Heart right ventricle (tissue), 16 donors: ENCODE data around the gene POGZ. TPM values are rescaled to one million over a fixed set of nuclear protein-coding genes. Genes with fewer than 3 reads are reported as not detected.
"Not testable (repeated sequence)": the region's sequence is repeated elsewhere in the genome, so short reads cannot be mapped to it uniquely, and the experiment has no call there.

Source experiments
- ATAC-seq, 8 donors: fragments of 200-7000 bp; cut with Tn5 transposase; one replicate each; pipeline ENCODE4 v1.9.1; 2020; ENCODE audit warnings: mild to moderate bottlenecking in 8 of 8, moderate library complexity in 8 of 8, moderate number of reproducible peaks in 1 of 8
- DNase-seq, 2 donors: peaks; one replicate each; pipeline ENCODE4 v3.0.0-alpha.2; 2020
- H3K27ac ChIP-seq, 10 donors: fragments of 200-600 bp; sonication (generic) in 2 of 10; one replicate each; pipeline versions ENCODE4 v1.5.0 to v1.8.0; 2020 to 2022; ENCODE audit warnings: mild to moderate bottlenecking in 3 of 10
- H3K27me3 ChIP-seq, 7 donors: fragments of 200-600 bp; one replicate each; pipeline ENCODE4 v1.8.0; 2021 to 2022; ENCODE audit warnings: mild to moderate bottlenecking in 2 of 7
- H3K36me3 ChIP-seq, 9 donors: fragments of 200-600 bp; sonication (generic) in 1 of 9; one replicate each; pipeline versions ENCODE4 v1.5.0 to v1.8.0; 2020 to 2022; ENCODE audit warnings: mild to moderate bottlenecking in 2 of 9
- H3K4me1 ChIP-seq, 9 donors: fragments of 200-600 bp; sonication (generic) in 1 of 9; one replicate each; pipeline versions ENCODE4 v1.5.0 to v1.8.0; 2020 to 2022; ENCODE audit warnings: mild to moderate bottlenecking in 4 of 9
- H3K4me3 ChIP-seq, 10 donors: fragments of 200-600 bp; sonication (generic) in 2 of 10; one replicate each; pipeline versions ENCODE4 v1.5.0 to v1.8.0; 2020 to 2022; ENCODE audit warnings: mild to moderate bottlenecking in 7 of 10, moderate library complexity in 2 of 10
- H3K9me3 ChIP-seq, 11 donors: fragments of 200-600 bp in 10 of 11; sonication (generic) in 2 of 11; one replicate each; pipeline versions ENCODE4 v1.5.0 to v1.8.0; 2013 to 2022; ENCODE audit warnings: mild to moderate bottlenecking in 2 of 11, control low read depth in 1 of 11, moderate library complexity in 1 of 11
- WGBS, 2 donors: extraction: QIAGEN DNeasy Blood & Tissue Kit; methylation state at CpG; one replicate each; pipeline ENCODE4 v1.1.7; 2013; ENCODE audit warnings: inconsistent platforms in 1 of 2; 5-methylcytosine and 5-hydroxymethylcytosine counted together
- intact Hi-C, 10 donors: fragments of 100-400 bp; cut with DNase I; formaldehyde crosslinking; loops; one replicate each; pipeline versions ENCODE4 v1.11.1 to v1.14.2; 2022
- polyA plus RNA-seq, 2 donors: library from polyadenylated mRNA; stranded (reverse); fragments of 200-250 nt; gene quantifications; one replicate each; pipeline ENCODE4 v1.2.3, GENCODE V29; 2013
- total RNA-seq, 10 donors: library from RNA; stranded (reverse); fragmentation: NEBNext Ultra II Directional in 3 of 10; extraction: Animal tissue kit (Norgen Biotek cat#: 25700) in 3 of 10; gene quantifications; one replicate each; pipeline versions ENCODE4 v1.2.1 to v1.2.4, GENCODE V29; 2021 to 2023
- TF ChIP-seq, protein P1 (sequence below), 9 donors: fragments of 200-600 bp; sonication (generic) in 2 of 9; IDR thresholded peaks; one replicate each; pipeline versions ENCODE4 v1.5.0 to v1.8.0; 2021 to 2022; ENCODE audit warnings: antibody characterized with exemption in 9 of 9, mild to moderate bottlenecking in 5 of 9, moderate library complexity in 1 of 9
- donor health status: Arrhythmogenic right ventricular cardiomyopathy.
- donor health status: ischemic (EF 13 %, LVEDD 7.1; RV severe dilation, severe dysfunction).
- donor health status: healthy with polysubstance abuse.
- donor health status: DM: no; HTN: yes; CAD: no.
- donor health status: DM: no; HTN: no; CAD: no.
- donor health status: ischemic (EF 25% LVEDD 6.9; RV normal size, moderate dysfunction).
- donor health status: ischemic (EF 25% LVEDD 5.7; RV mildly dilated, moderate dysfunction).
- donor health status: healthy.
- donor health status: DM: yes; HTN: yes; CAD: no.
- donor health status: Ischemic cardiomyopathy.
- donor health status: ischemic (EF 35%, LVEDD 5.7; RV mildly dilated, moderate dysfunction).
- donor health status: nonischemic (EF 11% LVEDD 7.7; RV severe dilation, severe dysfunction).
- donor health status: DM: yes; HTN: yes; CAD: no.
- donor health status: PGD.
- donor health status: ischemic (EF 29% LVEDD 5.4; RV normal size, mild dysfunction).
- donor health status: nonischemic (EF 23%, LVEDD 6.1; RV moderate dilation, normal function).

Gene POGZ
- total and polyA plus RNA-seq, 12 donors, result 8.2 to 58.6 (median 47.4) TPM

DNA sequence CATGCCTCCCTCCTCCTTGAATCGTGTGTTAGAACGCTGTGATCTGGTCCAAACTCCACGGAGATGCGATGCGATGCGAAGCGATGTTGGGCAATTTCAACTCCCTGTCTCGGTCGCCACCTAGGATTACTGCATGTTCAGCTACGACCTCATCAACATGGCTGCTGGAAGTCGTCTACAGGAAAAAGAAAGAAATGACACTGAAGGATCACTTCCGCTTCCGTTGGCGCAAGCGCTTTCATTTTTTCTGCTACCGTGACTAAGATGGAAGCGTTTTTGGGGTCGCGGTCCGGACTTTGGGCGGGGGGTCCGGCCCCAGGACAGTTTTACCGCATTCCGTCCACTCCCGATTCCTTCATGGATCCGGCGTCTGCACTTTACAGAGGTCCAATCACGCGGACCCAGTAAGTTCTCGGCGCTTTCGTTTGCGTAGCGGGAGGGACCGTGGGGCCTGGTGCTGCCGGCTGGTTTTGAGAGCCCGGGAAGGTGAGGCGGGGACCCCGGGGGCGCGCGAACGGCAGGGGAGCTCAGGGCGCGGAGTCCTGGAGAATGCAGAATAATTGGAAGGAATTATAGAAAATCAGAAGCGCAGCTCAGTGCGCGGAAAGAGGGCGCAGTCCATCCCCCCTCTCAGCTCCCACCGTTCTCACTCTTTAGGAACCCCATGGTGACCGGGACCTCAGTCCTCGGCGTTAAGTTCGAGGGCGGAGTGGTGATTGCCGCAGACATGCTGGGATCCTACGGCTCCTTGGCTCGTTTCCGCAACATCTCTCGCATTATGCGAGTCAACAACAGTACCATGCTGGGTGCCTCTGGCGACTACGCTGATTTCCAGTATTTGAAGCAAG lies 59.7 kb downstream of the POGZ start, which contains the start of gene PSMB4:
Gene PSMB4, plus strand, starts transcription at position 250 of the 848 bp plus-strand sequence. Its CDS starts 15 bp downstream, at position 265.
- peaks cover 0 to 3% (median 0%) of the 10 kb centered on the region in 11 donors for H3K9me3 ChIP-seq
- 0% methylated on average over 63 of the region's 63 CpGs for WGBS, 2 donors
- no peaks in the 10 kb centered on the region for H3K27me3 ChIP-seq
- H3K36me3 ChIP-seq, result peaks cover 0 to 43% (median 34%) of the 10 kb centered on the region in 9 donors
- TF ChIP-seq, protein P1, sequence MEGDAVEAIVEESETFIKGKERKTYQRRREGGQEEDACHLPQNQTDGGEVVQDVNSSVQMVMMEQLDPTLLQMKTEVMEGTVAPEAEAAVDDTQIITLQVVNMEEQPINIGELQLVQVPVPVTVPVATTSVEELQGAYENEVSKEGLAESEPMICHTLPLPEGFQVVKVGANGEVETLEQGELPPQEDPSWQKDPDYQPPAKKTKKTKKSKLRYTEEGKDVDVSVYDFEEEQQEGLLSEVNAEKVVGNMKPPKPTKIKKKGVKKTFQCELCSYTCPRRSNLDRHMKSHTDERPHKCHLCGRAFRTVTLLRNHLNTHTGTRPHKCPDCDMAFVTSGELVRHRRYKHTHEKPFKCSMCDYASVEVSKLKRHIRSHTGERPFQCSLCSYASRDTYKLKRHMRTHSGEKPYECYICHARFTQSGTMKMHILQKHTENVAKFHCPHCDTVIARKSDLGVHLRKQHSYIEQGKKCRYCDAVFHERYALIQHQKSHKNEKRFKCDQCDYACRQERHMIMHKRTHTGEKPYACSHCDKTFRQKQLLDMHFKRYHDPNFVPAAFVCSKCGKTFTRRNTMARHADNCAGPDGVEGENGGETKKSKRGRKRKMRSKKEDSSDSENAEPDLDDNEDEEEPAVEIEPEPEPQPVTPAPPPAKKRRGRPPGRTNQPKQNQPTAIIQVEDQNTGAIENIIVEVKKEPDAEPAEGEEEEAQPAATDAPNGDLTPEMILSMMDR (IDR thresholded peaks at IDR 0.05), result peak in 6 of 9 donors; percentile 10 to 65 (median 49)
- H3K27ac ChIP-seq, result peak within 1 kb of the TSS; percentile 73 to 94 (median 91)
- peak; percentile 64 to 93 for DNase-seq
- peak within 1 kb of the TSS; percentile 72 to 99 (median 86) for H3K4me3 ChIP-seq
- intact Hi-C loops, result loop anchor here (1.0 to 10.0 kb wide), 11 partner anchors 37 to 205 kb away; partner anchors contain the start of genes RFX5 (in 4 of the 10), PIP5K1A (in 1 of the 10), VPS72 (in 1 of the 10) and ZNF687 (in 1 of the 10)
- H3K4me1 ChIP-seq, result peaks cover 7 to 20% (median 15%) of the 10 kb centered on the region in 9 donors
- ATAC-seq, result peak; percentile 89 to 97 (median 96)

DNA sequence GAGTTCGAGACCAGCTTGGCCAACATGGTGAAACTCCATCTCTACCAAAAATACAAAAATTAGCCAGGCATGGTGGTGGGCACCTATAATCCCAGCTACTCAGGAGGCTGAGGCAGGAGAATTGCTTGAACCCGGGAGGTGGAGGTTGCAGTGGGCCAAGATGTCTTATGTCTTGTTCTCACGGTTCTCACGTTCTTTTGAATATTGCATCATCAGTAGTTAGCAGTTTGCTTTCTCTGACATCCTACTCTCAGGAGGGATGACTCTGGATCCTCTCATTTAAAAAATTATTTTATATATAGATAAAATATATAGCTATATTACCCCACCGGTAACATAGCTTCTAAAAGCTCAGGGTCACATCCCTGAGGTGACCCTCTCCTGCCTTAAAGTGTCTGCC lies 63.0 kb downstream of the POGZ start:
- H3K9me3 ChIP-seq, ATAC-seq, H3K4me3 ChIP-seq, H3K27ac ChIP-seq, H3K27me3 ChIP-seq, DNase-seq: not testable (repeated sequence)
- Histone ChIP-seq H3K36me3 (peaks cover 0 to 10% (median 9%) of the 10 kb centered on the region in 9 donors), H3K4me1 (peaks cover 7 to 18% (median 12%) of the 10 kb centered on the region in 9 donors)
- intact Hi-C loops, result loop anchor here in 9 of 10 donors (2.0 to 10.0 kb wide), 9 partner anchors 34 to 114 kb away; partner anchors contain the start of genes RFX5 (in 5 of the 9) and ZNF687 (in 1 of the 9)
- 77% methylated on average over 5 of the region's 5 CpGs for WGBS, 2 donors

DNA sequence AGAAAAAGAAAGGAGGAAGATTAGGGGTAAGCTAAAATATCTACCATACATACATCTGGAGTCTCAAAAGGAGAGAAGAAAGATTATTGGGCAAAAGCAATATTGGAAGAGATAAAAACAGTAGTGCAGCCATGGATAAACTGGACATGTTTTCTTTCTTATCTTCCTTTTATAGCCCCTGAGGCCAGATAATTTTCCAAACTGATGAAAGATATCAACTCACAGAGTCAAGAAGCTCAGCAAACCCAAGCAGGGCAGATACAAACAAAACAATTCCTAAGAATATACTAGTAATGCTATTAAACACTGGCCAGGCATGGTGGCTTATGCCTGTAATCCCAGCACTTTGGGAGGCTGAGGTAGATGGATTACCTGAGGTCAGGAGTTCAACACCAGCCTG lies 65.7 kb downstream of the POGZ start:
- ATAC-seq (no peak), DNase-seq (no peak)
- no peaks in the 10 kb centered on the region for H3K27me3 ChIP-seq
- TF ChIP-seq, protein P1 (IDR thresholded peaks at IDR 0.05), result no peak
- no peaks in the 10 kb centered on the region for H3K36me3 ChIP-seq
- no peak overlapping the region for H3K4me3 ChIP-seq
- H3K9me3 ChIP-seq, result peaks cover 0 to 5% (median 0%) of the 10 kb centered on the region in 11 donors
- no peak overlapping the region for H3K27ac ChIP-seq
- intact Hi-C loops, result loop anchor here in 4 of 10 donors (10.0 kb wide), 2 partner anchors 49 to 89 kb away; partner anchors contain the start of gene RFX5 (in 2 of the 4)
- no peaks in the 10 kb centered on the region for H3K4me1 ChIP-seq

- H3K27me3 ChIP-seq, result no peaks in the 10 kb centered on the region
- peaks cover 0 to 5% (median 0%) of the 10 kb centered on the region in 11 donors for H3K9me3 ChIP-seq
- H3K36me3 ChIP-seq, result no peaks in the 10 kb centered on the region
- DNase-seq, result no peak
- no peak overlapping the region for H3K27ac ChIP-seq
- no peak for ATAC-seq
- intact Hi-C loops, result loop anchor here in 4 of 10 donors (10.0 kb wide), 2 partner anchors 46 to 86 kb away; partner anchors contain the start of gene RFX5 (in 2 of the 4)
- H3K4me1 ChIP-seq, result no peaks in the 10 kb centered on the region
- TF ChIP-seq, protein P1 (IDR thresholded peaks at IDR 0.05), result no peak
- 80 to 91% methylated on average over 3 of the region's 3 CpGs for WGBS, 2 donors
- H3K4me3 ChIP-seq, result no peak overlapping the region
Observed at GRCh38 chr1:151391079-151391563, 68.2 kb downstream of the POGZ start.

DNA sequence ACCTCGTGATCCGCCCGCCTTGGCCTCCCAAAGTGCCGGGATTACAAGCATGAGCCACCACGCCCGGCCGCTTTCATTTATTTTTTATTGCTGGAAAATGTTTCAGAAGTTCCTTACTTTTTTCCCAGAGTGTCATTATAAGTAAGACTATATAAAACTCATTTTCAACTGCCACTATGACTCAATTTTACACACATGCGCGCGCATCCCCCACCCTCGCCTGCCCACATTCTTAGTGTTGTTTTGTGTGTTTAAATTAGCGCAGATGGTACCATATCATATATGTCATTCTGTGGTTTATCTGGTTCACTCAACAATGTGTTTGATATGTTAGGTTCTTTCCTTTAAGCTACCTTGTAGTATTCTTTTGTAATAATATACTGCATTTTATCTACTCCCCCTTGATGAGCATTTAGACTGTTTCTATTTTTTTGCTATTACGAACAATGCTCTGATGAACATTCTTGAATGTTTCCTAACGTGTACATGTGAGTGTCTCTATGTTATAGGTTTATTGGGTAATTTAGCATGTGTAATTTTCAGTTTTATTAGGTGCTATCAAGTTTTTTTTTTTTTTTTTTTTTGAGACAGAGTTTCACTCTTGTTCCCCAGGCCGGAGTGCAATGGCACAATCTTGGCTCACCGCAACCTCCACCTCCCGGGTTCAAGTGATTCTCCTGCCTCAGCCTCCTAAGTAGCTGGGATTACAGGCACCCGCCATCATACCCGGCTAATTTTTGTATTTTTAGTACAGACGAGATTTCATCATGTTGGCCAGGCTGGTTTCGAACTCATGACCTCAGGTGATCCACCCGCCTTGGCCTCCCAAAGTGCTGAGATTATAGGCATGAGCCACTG lies 68.8 kb downstream of the POGZ start:
- H3K27ac ChIP-seq, H3K36me3 ChIP-seq, ATAC-seq, H3K9me3 ChIP-seq, H3K4me1 ChIP-seq, DNase-seq, H3K4me3 ChIP-seq, H3K27me3 ChIP-seq: not testable (repeated sequence)
- intact Hi-C loops, result loop anchor here in 4 of 10 donors (10.0 kb wide), 2 partner anchors 46 to 86 kb away; partner anchors contain the start of gene RFX5 (in 2 of the 4)
- WGBS, 2 donors, result 93 to 94% methylated on average over 22 of the region's 22 CpGs
